Neural progenitor cell (in vitro differentiated cells): ENCODE data around the gene MACROD2. TPM values are rescaled to one million over a fixed set of nuclear protein-coding genes. Genes with fewer than 3 reads are reported as not detected.

ENCODE experiments used
- DNase-seq: peaks from one replicate; pipeline ENCODE4 v3.0.0-alpha.2; 2016; ENCODE audit warnings: low spot score
- H2AFZ ChIP-seq: fragments of 200-600 bp; sonication (generic); replicated peaks from 2 replicates; pipeline ENCODE4 v1.6.1; 2016; ENCODE audit warnings: antibody characterized with exemption
- H3F3A ChIP-seq: fragments of 200-600 bp; sonication (generic); 2 replicates; pipeline ENCODE4 v1.6.1; 2016; ENCODE audit warnings: antibody characterized with exemption, low read depth
- H3K27ac ChIP-seq: fragments of 200-600 bp; sonication (generic); 2 replicates; pipeline ENCODE4 v1.5.1; 2016; ENCODE audit warnings: mild to moderate bottlenecking
- H3K27me3 ChIP-seq: fragments of 200-600 bp; sonication (generic); 2 replicates; pipeline ENCODE4 v1.6.1; 2016; ENCODE audit warnings: mild to moderate bottlenecking, moderate library complexity
- H3K36me3 ChIP-seq: fragments of 200-600 bp; sonication (generic); 2 replicates; pipeline ENCODE4 v1.5.1; 2016
- H3K4me1 ChIP-seq: fragments of 200-600 bp; sonication (generic); 2 replicates; pipeline ENCODE4 v1.6.1; 2016; ENCODE audit warnings: mixed run types
- H3K4me2 ChIP-seq: fragments of 200-600 bp; sonication (generic); 2 replicates; pipeline ENCODE4 v1.6.1; 2016
- H3K4me3 ChIP-seq: fragments of 200-600 bp; sonication (generic); 2 replicates; pipeline ENCODE4 v1.5.1; 2016
- H3K79me2 ChIP-seq: fragments of 200-600 bp; sonication (generic); 2 replicates; pipeline ENCODE4 v1.6.1; 2016; ENCODE audit warnings: low read depth
- H3K9ac ChIP-seq: fragments of 200-600 bp; sonication (generic); 2 replicates; pipeline ENCODE4 v1.6.1; 2016
- H3K9me3 ChIP-seq: fragments of 200-600 bp; sonication (generic); 2 replicates; pipeline ENCODE4 v1.5.1; 2016; ENCODE audit warnings: low read depth
- H4K20me1 ChIP-seq: fragments of 200-600 bp; sonication (generic); 2 replicates; pipeline ENCODE4 v1.6.1; 2016; ENCODE audit warnings: low read depth
- H3K27ac Mint-ChIP-seq: 3 replicates; pipeline ENCODE4 v1.8.0; 2021; ENCODE audit warnings: mixed read lengths
- H3K27me3 Mint-ChIP-seq: 2 replicates; pipeline ENCODE4 v1.8.0; 2022; ENCODE audit warnings: low read depth, mild to moderate bottlenecking, inconsistent platforms, moderate library complexity, mixed read lengths; ENCODE audit not compliant: insufficient read depth
- H3K36me3 Mint-ChIP-seq: 3 replicates; pipeline ENCODE4 v1.8.0; 2021; ENCODE audit warnings: mixed read lengths
- H3K4me1 Mint-ChIP-seq: 3 replicates; pipeline ENCODE4 v1.8.0; 2021; ENCODE audit warnings: mixed read lengths
- H3K4me3 Mint-ChIP-seq: 3 replicates; pipeline ENCODE4 v1.8.0; 2021; ENCODE audit warnings: mild to moderate bottlenecking, moderate library complexity, mixed read lengths
- H3K9me3 Mint-ChIP-seq: 3 replicates; pipeline ENCODE4 v1.8.0; 2020; ENCODE audit warnings: mixed read lengths
- EZH2 ChIP-seq: fragments of 200-600 bp; sonication (generic); IDR thresholded peaks from 2 replicates; pipeline ENCODE4 v1.6.1; 2017; ENCODE audit warnings: antibody characterized with exemption, mild to moderate bottlenecking, moderate library complexity
- EZH2phosphoT487 ChIP-seq: fragments of 200-600 bp; sonication (generic); IDR thresholded peaks from 2 replicates; pipeline ENCODE4 v1.6.1; 2017; ENCODE audit warnings: antibody characterized with exemption
- total RNA-seq: library from RNA; depleted of rRNA; stranded (reverse); fragments of >200 nt; gene quantifications from 2 replicates; pipeline ENCODE4 v1.2.3, GENCODE V29; 2015; ENCODE audit warnings: low replicate concordance
- TF ChIP-seq, protein P1 (sequence below): fragments of 200-600 bp; sonication (generic); IDR thresholded peaks from 2 replicates; pipeline ENCODE4 v1.5.1; 2017; ENCODE audit warnings: antibody characterized with exemption, mild to moderate bottlenecking

The MACROD2 gene
- total RNA-seq, 1 donor from 2014 or later, result 11.9 TPM

DNA sequence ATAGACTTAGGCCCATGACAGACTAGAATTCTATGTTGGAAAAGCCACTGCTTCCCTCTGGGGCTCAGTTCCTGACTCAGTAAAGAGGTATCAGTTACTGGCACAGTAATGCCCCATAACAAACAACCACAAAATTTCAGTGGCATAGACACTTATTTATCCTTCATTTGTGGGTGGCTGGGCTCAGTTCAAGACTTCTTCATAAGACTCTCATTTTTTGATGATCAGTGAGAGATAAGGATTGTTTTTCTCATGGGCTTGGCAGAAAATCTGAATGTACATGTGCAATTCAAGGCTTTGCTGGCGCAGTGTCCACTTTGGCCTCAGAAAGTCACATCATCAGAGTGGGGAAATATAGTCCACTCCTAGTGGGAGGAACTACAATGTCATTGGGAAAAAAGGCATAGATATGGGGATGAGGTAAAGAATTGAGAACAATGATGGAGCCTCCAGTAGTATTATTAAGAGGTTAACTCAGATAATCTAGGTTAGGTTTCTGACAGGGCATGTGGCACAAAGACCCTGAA lies 726.7 kb downstream of the MACROD2 start:
- Mint-ChIP-seq H3K27me3 (peaks cover 4% of the 10 kb centered on the region), H3K4me1 (peaks cover 20% of the 10 kb centered on the region), H3K27ac (no peak overlapping the region), H3K4me3 (no peak overlapping the region), H3K36me3 (peaks cover 7% of the 10 kb centered on the region), H3K9me3 (peaks cover 17% of the 10 kb centered on the region)
- H3K36me3 ChIP-seq, result no peaks in the 10 kb centered on the region
- no peaks in the 10 kb centered on the region for H4K20me1 ChIP-seq
- H3F3A ChIP-seq, result peaks cover 5% of the 10 kb centered on the region
- TF ChIP-seq EZH2 (no peak), EZH2phosphoT487 (no peak)
- TF ChIP-seq, protein P1, sequence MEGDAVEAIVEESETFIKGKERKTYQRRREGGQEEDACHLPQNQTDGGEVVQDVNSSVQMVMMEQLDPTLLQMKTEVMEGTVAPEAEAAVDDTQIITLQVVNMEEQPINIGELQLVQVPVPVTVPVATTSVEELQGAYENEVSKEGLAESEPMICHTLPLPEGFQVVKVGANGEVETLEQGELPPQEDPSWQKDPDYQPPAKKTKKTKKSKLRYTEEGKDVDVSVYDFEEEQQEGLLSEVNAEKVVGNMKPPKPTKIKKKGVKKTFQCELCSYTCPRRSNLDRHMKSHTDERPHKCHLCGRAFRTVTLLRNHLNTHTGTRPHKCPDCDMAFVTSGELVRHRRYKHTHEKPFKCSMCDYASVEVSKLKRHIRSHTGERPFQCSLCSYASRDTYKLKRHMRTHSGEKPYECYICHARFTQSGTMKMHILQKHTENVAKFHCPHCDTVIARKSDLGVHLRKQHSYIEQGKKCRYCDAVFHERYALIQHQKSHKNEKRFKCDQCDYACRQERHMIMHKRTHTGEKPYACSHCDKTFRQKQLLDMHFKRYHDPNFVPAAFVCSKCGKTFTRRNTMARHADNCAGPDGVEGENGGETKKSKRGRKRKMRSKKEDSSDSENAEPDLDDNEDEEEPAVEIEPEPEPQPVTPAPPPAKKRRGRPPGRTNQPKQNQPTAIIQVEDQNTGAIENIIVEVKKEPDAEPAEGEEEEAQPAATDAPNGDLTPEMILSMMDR, result no peak
- no peak overlapping the region for H3K4me2 ChIP-seq
- DNase-seq, result no peak
- no peak overlapping the region for H3K27ac ChIP-seq
- H3K4me1 ChIP-seq, result peaks cover 16% of the 10 kb centered on the region
- no peaks in the 10 kb centered on the region for H3K9me3 ChIP-seq
- H3K4me3 ChIP-seq, result no peak overlapping the region
- no peaks in the 10 kb centered on the region for H3K27me3 ChIP-seq
- no peak overlapping the region for H3K9ac ChIP-seq
- no peak overlapping the region for H2AFZ ChIP-seq
- H3K79me2 ChIP-seq, result no peaks in the 10 kb centered on the region

DNA sequence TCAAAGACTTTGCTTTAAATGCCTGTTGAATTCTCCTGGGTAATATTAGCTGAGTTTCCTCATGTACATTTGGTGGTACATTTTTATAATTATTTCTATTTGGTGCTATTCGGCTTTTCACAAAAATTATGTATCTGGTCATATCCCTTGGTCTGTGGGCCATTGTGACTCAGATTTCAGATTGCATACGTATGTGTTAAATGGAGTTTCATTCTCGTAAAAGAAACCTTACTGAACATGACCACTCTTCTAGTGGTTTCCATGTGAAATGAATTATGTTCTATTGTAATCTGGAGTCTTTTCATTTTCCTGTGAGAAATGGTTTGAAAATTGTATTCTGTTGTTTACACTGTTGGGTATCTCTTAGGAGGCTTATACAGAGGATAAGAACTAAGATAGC lies 728.3 kb downstream of the MACROD2 start:
- H3K27me3 ChIP-seq, result no peaks in the 10 kb centered on the region
- no peaks in the 10 kb centered on the region for H4K20me1 ChIP-seq
- H3K4me2 ChIP-seq, result no peak overlapping the region
- H3K27ac ChIP-seq, result no peak overlapping the region
- no peak for DNase-seq
- no peak overlapping the region for H3K4me3 ChIP-seq
- H3K9ac ChIP-seq, result no peak overlapping the region
- no peak overlapping the region for H2AFZ ChIP-seq
- Mint-ChIP-seq H3K9me3 (peaks cover 11% of the 10 kb centered on the region), H3K27me3 (peaks cover 4% of the 10 kb centered on the region), H3K27ac (no peak overlapping the region), H3K4me3 (no peak overlapping the region), H3K4me1 (peaks cover 12% of the 10 kb centered on the region), H3K36me3 (peaks cover 4% of the 10 kb centered on the region)
- H3K4me1 ChIP-seq, result peaks cover 8% of the 10 kb centered on the region
- no peaks in the 10 kb centered on the region for H3K9me3 ChIP-seq
- H3K36me3 ChIP-seq, result no peaks in the 10 kb centered on the region
- no peaks in the 10 kb centered on the region for H3K79me2 ChIP-seq
- no peaks in the 10 kb centered on the region for H3F3A ChIP-seq
- no peak for TF ChIP-seq EZH2
- TF ChIP-seq, protein P1, result no peak
- no peak for TF ChIP-seq EZH2phosphoT487

DNA sequence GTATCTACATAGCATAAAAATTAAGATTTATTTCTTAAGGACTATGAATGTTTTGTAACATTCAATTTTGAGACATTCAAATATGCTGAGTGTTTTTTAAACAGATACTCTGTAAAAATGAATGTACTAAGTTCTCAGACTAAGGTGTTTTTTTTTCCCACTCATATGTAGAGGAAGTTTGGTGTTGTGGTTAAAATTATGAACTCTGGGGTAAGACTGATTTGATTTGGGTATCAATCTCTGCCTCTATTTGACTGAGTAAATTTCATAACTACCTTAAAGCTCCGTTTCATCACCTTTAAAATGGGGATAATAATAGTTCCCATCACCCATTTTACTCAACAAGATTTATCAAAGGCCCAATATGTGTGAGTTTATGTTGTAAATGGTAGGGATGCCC lies 728.7 kb downstream of the MACROD2 start:
- TF ChIP-seq, protein P1, result no peak
- TF ChIP-seq EZH2phosphoT487, result no peak
- TF ChIP-seq EZH2, result no peak
- no peak overlapping the region for H3K27ac Mint-ChIP-seq

More for the DNA sequence above, 728.7 kb downstream of the MACROD2 start:
- Histone ChIP-seq H2AFZ (no peak overlapping the region), H3K36me3 (no peaks in the 10 kb centered on the region), H3K4me1 (peaks cover 8% of the 10 kb centered on the region), H3K9ac (no peak overlapping the region), H3K27ac (no peak overlapping the region), H3K27me3 (no peaks in the 10 kb centered on the region), H3K4me2 (no peak overlapping the region), H3K79me2 (no peaks in the 10 kb centered on the region), H4K20me1 (no peaks in the 10 kb centered on the region), H3F3A (no peaks in the 10 kb centered on the region), H3K9me3 (no peaks in the 10 kb centered on the region), H3K4me3 (no peak overlapping the region)
- peaks cover 4% of the 10 kb centered on the region for H3K27me3 Mint-ChIP-seq
- H3K9me3 Mint-ChIP-seq, result peaks cover 11% of the 10 kb centered on the region
- H3K4me1 Mint-ChIP-seq, result peaks cover 12% of the 10 kb centered on the region
- H3K36me3 Mint-ChIP-seq, result peaks cover 4% of the 10 kb centered on the region
- no peak for DNase-seq
- H3K4me3 Mint-ChIP-seq, result no peak overlapping the region
